Measurements from ENCODE around the gene BMPR1A. TPM values are rescaled to one million over a fixed set of nuclear protein-coding genes. Genes with fewer than 3 reads are reported as not detected.

Gene BMPR1A
- total RNA-seq, 1 experiment from 2014 or later, result 42.6 TPM

- Histone ChIP-seq H3K4me3 (replicated peaks in 1 of 2; ENCODE audit: low read depth in 1 of 2, low read length in 2 of 2) (no peak overlapping the region), H3K4me1 (ENCODE audit: control insufficient read depth in 1 of 2, insufficient read depth in 2 of 2, low read length in 2 of 2) (peaks cover 7 to 12% of the 10 kb centered on the region in 2 experiments; a peak in 3 of 4 replicates), H3K9ac (ENCODE audit: low read length) (no peak overlapping the region), H3K4me2 (ENCODE audit: low read length) (no peak overlapping the region), H4K20me1 (ENCODE audit: insufficient read depth) (no peaks in the 10 kb centered on the region), H3K9me3 (ENCODE audit: control insufficient read depth in 1 of 2, insufficient read depth in 1 of 2, low read depth in 1 of 2, low read length in 2 of 2) (no peaks in the 10 kb centered on the region), H3K36me3 (ENCODE audit: control insufficient read depth in 1 of 2, insufficient read depth in 2 of 2, low read length in 2 of 2) (no peaks in the 10 kb centered on the region), H2AFZ (ENCODE audit: low read depth, low read length, poor library complexity, severe bottlenecking) (no peak overlapping the region), H3K27me3 (ENCODE audit: insufficient read depth, low read length) (no peaks in the 10 kb centered on the region), H3K27ac (ENCODE audit: low read depth, low read length) (no peak overlapping the region), H3K9me2 (ENCODE audit: insufficient read depth) (no peaks in the 10 kb centered on the region), H3K79me2 (ENCODE audit: insufficient read depth, low read length) (peaks cover 53% of the 10 kb centered on the region)
- RAD21 ChIA-PET (ENCODE audit: low non-redundant PET in 1 of 2, low total read pairs in 2 of 2, uncharacterized antibody in 2 of 2, unreplicated experiment in 2 of 2), result no interaction called here
- intact Hi-C loops (cut with micrococcal nuclease), result no loop called here
- CTCF ChIA-PET, result no interaction called here
- POLR2A ChIA-PET, result no interaction called here
- BruUV-seq (replicated peaks), result no TSS peak
- DNase-seq (ENCODE audit: low read depth, low spot score) (no peak), ATAC-seq (no peak)
- TF ChIP-seq EZH2 (IDR thresholded peaks at IDR 0.05) (no peak), RAD21 (IDR thresholded peaks at IDR 0.05; ENCODE audit: low read depth) (no peak), ELF1 (IDR thresholded peaks at IDR 0.05; ENCODE audit: borderline replicate concordance, low read depth) (no peak), EGR1 (IDR thresholded peaks at IDR 0.05; ENCODE audit: low read depth) (no peak), ZBTB33 (IDR thresholded peaks at IDR 0.05; ENCODE audit: extremely low read depth, insufficient replicate concordance, low read length) (no peak), SP1 (IDR thresholded peaks at IDR 0.05; ENCODE audit: low read depth) (no peak), CBX3 (IDR thresholded peaks at IDR 0.05; ENCODE audit: low read depth) (no peak), TCF7L2 (IDR thresholded peaks at IDR 0.05; ENCODE audit: borderline replicate concordance, extremely low read depth, insufficient read depth, insufficient read length) (no peak), ATF3 (IDR thresholded peaks at IDR 0.05) (no peak), YY1 (IDR thresholded peaks at IDR 0.05; ENCODE audit: extremely low read depth, insufficient replicate concordance, low read depth, low read length) (no peak), ZNF274 (IDR thresholded peaks at IDR 0.05; ENCODE audit: low read depth, low read length) (no peak), SRF (IDR thresholded peaks at IDR 0.05; ENCODE audit: low read depth) (no peak), REST (IDR thresholded peaks at IDR 0.05; ENCODE audit: low read depth) (no peak), POLR2A (IDR thresholded peaks at IDR 0.05; ENCODE audit: borderline replicate concordance, extremely low read depth, insufficient read depth, insufficient read length) (no peak), FOSL1 (IDR thresholded peaks at IDR 0.05; ENCODE audit: low read depth) (no peak), CEBPB (IDR thresholded peaks at IDR 0.05; ENCODE audit: low read depth) (no peak), SIN3A (IDR thresholded peaks at IDR 0.05; ENCODE audit: low read depth) (no peak), EZH2phosphoT487 (IDR thresholded peaks at IDR 0.05; ENCODE audit: borderline replicate concordance) (no peak)
- TF ChIP-seq, protein P1, sequence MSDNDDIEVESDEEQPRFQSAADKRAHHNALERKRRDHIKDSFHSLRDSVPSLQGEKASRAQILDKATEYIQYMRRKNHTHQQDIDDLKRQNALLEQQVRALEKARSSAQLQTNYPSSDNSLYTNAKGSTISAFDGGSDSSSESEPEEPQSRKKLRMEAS (IDR thresholded peaks at IDR 0.05), result no peak
Measured at GRCh38 chr10:86823565-86823964, 67.1 kb downstream of the BMPR1A start.
